ENCODE results near the gene ZNF180. TPM values are rescaled to one million over a fixed set of nuclear protein-coding genes. Genes with fewer than 3 reads are reported as not detected.
"Not testable (repeated sequence)": the region's sequence is repeated elsewhere in the genome, so short reads cannot be mapped to it uniquely, and the experiment has no call there.

Gene ZNF180
- total RNA-seq, 4 donors from 2014 or later = 2.6 to 23.4 (median 11.2) TPM

- no peaks in the 10 kb centered on the region for H3K27me3 ChIP-seq
- no peaks in the 10 kb centered on the region for H3K36me3 ChIP-seq
- peaks cover 0 to 6% of the 10 kb centered on the region in 2 donors for H3K4me1 ChIP-seq
- no peak for TF ChIP-seq POLR2A (IDR thresholded peaks at IDR 0.05)
- no peak for TF ChIP-seq CTCF (IDR thresholded peaks at IDR 0.05)
- DNase-seq = no peak
- H3K4me3 ChIP-seq = no peak overlapping the region
- no peak overlapping the region for H3K27ac ChIP-seq
- peaks cover 0 to 40% of the 10 kb centered on the region in 2 donors for H3K9me3 ChIP-seq
- intact Hi-C loops (cut with DNase I; ENCODE audit: low total_unique reads) = no loop called here
Measured at GRCh38 chr19:44498988-44499387, 1.3 kb downstream of the ZNF180 start.

GRCh38 chr19:44496711-44497110, 3.6 kb downstream of the ZNF180 start:
- Histone ChIP-seq H3K36me3 (no peaks in the 10 kb centered on the region), H3K4me1 (peaks cover 0 to 6% of the 10 kb centered on the region in 2 donors), H3K9me3 (peaks cover 0 to 62% of the 10 kb centered on the region in 2 donors), H3K27me3 (no peaks in the 10 kb centered on the region), H3K4me3 (no peak overlapping the region), H3K27ac (no peak overlapping the region)
- TF ChIP-seq POLR2A (IDR thresholded peaks at IDR 0.05) (no peak), CTCF (IDR thresholded peaks at IDR 0.05) (no peak)
- intact Hi-C loops (cut with DNase I; ENCODE audit: low total_unique reads) = no loop called here
- DNase-seq = no peak

- Histone ChIP-seq H3K27me3 (no peaks in the 10 kb centered on the region), H3K9me3 (peaks cover 12 to 92% of the 10 kb centered on the region in 2 donors), H3K4me3 (no peak overlapping the region), H3K36me3 (peaks cover 0 to 9% of the 10 kb centered on the region in 2 donors), H3K4me1 (no peaks in the 10 kb centered on the region), H3K27ac (no peak overlapping the region)
- TF ChIP-seq POLR2A (IDR thresholded peaks at IDR 0.05) = no peak
- TF ChIP-seq CTCF (IDR thresholded peaks at IDR 0.05) = no peak
- DNase-seq = no peak
- intact Hi-C loops (cut with DNase I; ENCODE audit: low total_unique reads) = no loop called here
Measured at GRCh38 chr19:44476559-44477408, 23.5 kb downstream of the ZNF180 start.

GRCh38 chr19:44468730-44469129, 31.6 kb downstream of the ZNF180 start:
- H3K4me3 ChIP-seq; H3K27ac ChIP-seq; H3K4me1 ChIP-seq; H3K36me3 ChIP-seq; intact Hi-C loops (cut with DNase I; ENCODE audit: low total_unique reads); H3K27me3 ChIP-seq; DNase-seq: not testable (repeated sequence)
- H3K9me3 ChIP-seq = peaks cover 0 to 32% of the 10 kb centered on the region in 2 donors

GRCh38 chr19:44462600-44463286, 37.6 kb downstream of the ZNF180 start:
- H3K36me3 ChIP-seq; H3K27me3 ChIP-seq; H3K4me3 ChIP-seq; H3K4me1 ChIP-seq; intact Hi-C loops (cut with DNase I; ENCODE audit: low total_unique reads); DNase-seq; H3K9me3 ChIP-seq; H3K27ac ChIP-seq: not testable (repeated sequence)

GRCh38 chr19:44456016-44456415, 44.3 kb downstream of the ZNF180 start:
- H3K4me1 ChIP-seq; DNase-seq; H3K27me3 ChIP-seq; H3K27ac ChIP-seq; H3K4me3 ChIP-seq; H3K9me3 ChIP-seq; intact Hi-C loops (cut with DNase I; ENCODE audit: low total_unique reads); H3K36me3 ChIP-seq: not testable (repeated sequence)
